Breast epithelium (tissue), 3 donors: ENCODE measurements around the gene MFN1.

ENCODE experiments used
- POLR2A ChIP-seq: fragments of 450-650 bp; IDR thresholded peaks from one replicate; pipeline ENCODE4 v1.6.1; 2016; ENCODE audit warnings: antibody characterized with exemption, mild to moderate bottlenecking, moderate library complexity
- TF ChIP-seq, protein P1 (sequence below), 3 donors: fragments of 450-650 bp; IDR thresholded peaks; one replicate each; pipeline ENCODE4 v1.5.1; 2016 to 2017; ENCODE audit warnings: antibody characterized with exemption in 3 of 3, mild to moderate bottlenecking in 3 of 3, moderate library complexity in 3 of 3

- TF ChIP-seq, protein P1, sequence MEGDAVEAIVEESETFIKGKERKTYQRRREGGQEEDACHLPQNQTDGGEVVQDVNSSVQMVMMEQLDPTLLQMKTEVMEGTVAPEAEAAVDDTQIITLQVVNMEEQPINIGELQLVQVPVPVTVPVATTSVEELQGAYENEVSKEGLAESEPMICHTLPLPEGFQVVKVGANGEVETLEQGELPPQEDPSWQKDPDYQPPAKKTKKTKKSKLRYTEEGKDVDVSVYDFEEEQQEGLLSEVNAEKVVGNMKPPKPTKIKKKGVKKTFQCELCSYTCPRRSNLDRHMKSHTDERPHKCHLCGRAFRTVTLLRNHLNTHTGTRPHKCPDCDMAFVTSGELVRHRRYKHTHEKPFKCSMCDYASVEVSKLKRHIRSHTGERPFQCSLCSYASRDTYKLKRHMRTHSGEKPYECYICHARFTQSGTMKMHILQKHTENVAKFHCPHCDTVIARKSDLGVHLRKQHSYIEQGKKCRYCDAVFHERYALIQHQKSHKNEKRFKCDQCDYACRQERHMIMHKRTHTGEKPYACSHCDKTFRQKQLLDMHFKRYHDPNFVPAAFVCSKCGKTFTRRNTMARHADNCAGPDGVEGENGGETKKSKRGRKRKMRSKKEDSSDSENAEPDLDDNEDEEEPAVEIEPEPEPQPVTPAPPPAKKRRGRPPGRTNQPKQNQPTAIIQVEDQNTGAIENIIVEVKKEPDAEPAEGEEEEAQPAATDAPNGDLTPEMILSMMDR (IDR thresholded peaks at IDR 0.05): no peak
- no peak for TF ChIP-seq POLR2A
Observed at GRCh38 chr3:179299999-179300613, 47.4 kb upstream of the MFN1 start.
